HepG2 (cell line): Measurements from ENCODE around the gene PHB1. TPM values are rescaled to one million over a fixed set of nuclear protein-coding genes. Genes with fewer than 3 reads are reported as not detected.
"Not testable (repeated sequence)": the region's sequence is repeated elsewhere in the genome, so short reads cannot be mapped to it uniquely, and the experiment has no call there.

Source experiments
- ATAC-seq: fragments of 200-7000 bp; cut with Tn5 transposase; 3 replicates; pipeline ENCODE4 v1.9.1; 2020; ENCODE audit warnings: mild to moderate bottlenecking, moderate library complexity
- BruUV-seq: library from RNA; stranded (reverse); fragments of 400-500 nt; replicated peaks from 2 replicates; lab custom pipeline; 2021; lab: Mats Ljungman, UMichigan
- CTCF ChIA-PET: fragments of 300-600 bp; formaldehyde crosslinking; extraction: SDS; loops from one replicate; lab custom pipeline; 2021; ENCODE audit warnings: low total read pairs, inconsistent platforms, low intra/inter-chr PET ratio; lab: Yijun Ruan, JAX
- POLR2A ChIA-PET: fragments of 350-600 bp; sonication (Branson Sonifier 250); formaldehyde crosslinking; loops from one replicate; lab custom pipeline; 2020; ENCODE audit warnings: antibody characterized with exemption, inconsistent platforms; lab: Yijun Ruan, JAX
- DNase-seq: peaks from one replicate; pipeline ENCODE4 v3.0.0-alpha.2; 2015; ENCODE audit warnings: low spot score
- FAIRE-seq: peaks from 3 replicates; lab custom pipeline; 2011; peaks lifted over from hg19 to GRCh38; lab: Jason Lieb, UNC
- H2AFZ ChIP-seq: one replicate; pipeline ENCODE4 v1.6.1; 2011; ENCODE audit warnings: low read length, inconsistent platforms
- H3K27ac ChIP-seq: fragments of 300-600 bp; 3 replicates; pipeline ENCODE4 v1.8.0; 2011; ENCODE audit warnings: mixed run types, mild to moderate bottlenecking, mixed read lengths, low read length, inconsistent platforms; ENCODE audit not compliant: insufficient read depth; ENCODE audit errors: extremely low read length
- H3K27me3 ChIP-seq, 2 experiments: fragments of 200-600 bp in 1 of 2; 2 replicates in 1 of 2; 3 replicates in 1 of 2; pipeline versions ENCODE4 v1.6.0 to v1.8.0; 2011; ENCODE audit warnings: low read length in 2 of 2, mild to moderate bottlenecking in 2 of 2, moderate library complexity in 2 of 2, inconsistent platforms in 1 of 2; ENCODE audit not compliant: insufficient read depth in 2 of 2, control insufficient read depth in 1 of 2
- H3K36me3 ChIP-seq, 2 experiments: fragments of 200-600 bp in 1 of 2; replicated peaks in 1 of 2; 2 replicates in 1 of 2; 3 replicates in 1 of 2; pipeline versions ENCODE4 v1.5.1 to v1.8.0; 2011; ENCODE audit warnings: low read length in 2 of 2, inconsistent platforms in 1 of 2; ENCODE audit not compliant: insufficient read depth in 2 of 2, control insufficient read depth in 1 of 2
- H3K4me1 ChIP-seq: 2 replicates; pipeline ENCODE4 v1.5.1; 2012; ENCODE audit warnings: low read length, inconsistent platforms; ENCODE audit not compliant: insufficient read depth
- H3K4me2 ChIP-seq: 2 replicates; pipeline ENCODE4 v1.6.0; 2011; ENCODE audit warnings: low read depth, low read length, inconsistent platforms
- H3K4me3 ChIP-seq, 3 experiments: fragments of 200-600 bp in 1 of 3; sonication (generic), shearing (Covaris generic) in 1 of 3; replicated peaks in 1 of 3; 2 replicates each; pipeline ENCODE4 v1.5.1; 2011 to 2016; ENCODE audit warnings: low read length in 3 of 3, inconsistent platforms in 2 of 3, low read depth in 2 of 3, mild to moderate bottlenecking in 2 of 3, control low read depth in 1 of 3, mixed read lengths in 1 of 3; ENCODE audit not compliant: insufficient read depth in 1 of 3
- H3K79me2 ChIP-seq: one replicate; pipeline ENCODE4 v1.6.1; 2011; ENCODE audit warnings: low read length, inconsistent platforms; ENCODE audit not compliant: insufficient read depth
- H3K9ac ChIP-seq: 2 replicates; pipeline ENCODE4 v1.6.0; 2011; ENCODE audit warnings: mild to moderate bottlenecking, low read depth, low read length, inconsistent platforms; ENCODE audit not compliant: insufficient read depth
- H3K9me3 ChIP-seq: 2 replicates; pipeline ENCODE4 v1.5.1; 2012; ENCODE audit warnings: mild to moderate bottlenecking, low read length
- H4K20me1 ChIP-seq: 2 replicates; pipeline ENCODE4 v1.6.0; 2011; ENCODE audit warnings: inconsistent platforms, mild to moderate bottlenecking, low read length, moderate library complexity; ENCODE audit not compliant: insufficient read depth
- ZFP1 ChIP-seq: IDR thresholded peaks from 2 replicates; pipeline ENCODE4 v1.6.1; 2016
- ZNF605 ChIP-seq: sonication (generic); formaldehyde crosslinking; IDR thresholded peaks from 2 replicates; pipeline ENCODE4 v1.8.0; 2022; ENCODE audit warnings: mild to moderate bottlenecking, missing genetic modification reagents
- WGBS: methylation state at CpG from one replicate; pipeline ENCODE4 v1.1.6; 2017; ENCODE audit warnings: low lambda C conversion rate; 5-methylcytosine and 5-hydroxymethylcytosine counted together
- in situ Hi-C: cut with HindIII; loops from 2 replicates; pipeline ENCODE4 v1.10.0; 2017; ENCODE audit warnings: low pct_unique_long_range_greater_than_20kb; ENCODE audit not compliant: extremely low pct_ligation_motif_present
- intact Hi-C: fragments of 100-400 bp; cut with micrococcal nuclease; formaldehyde crosslinking; loops from one replicate; pipeline ENCODE4 v1.10.0; 2022; ENCODE audit not compliant: unreplicated experiment
- polyA plus RNA-seq, 8 experiments: library from polyadenylated mRNA; depleted of rRNA in 3 of 8; stranded (reverse) in 7 of 8; unstranded in 1 of 8; fragments of >200 nt; fragmentation: Illumina TruSeq in 4 of 8; extraction: Trizol in 4 of 8; gene quantifications; 2 replicates each; pipeline versions ENCODE4 v1.2.1 to v1.2.3, GENCODE V29; 2011 to 2016; ENCODE audit warnings: low read depth in 4 of 8, missing spikeins in 1 of 8, mixed read lengths in 1 of 8; ENCODE audit not compliant: insufficient read depth in 1 of 8
- total RNA-seq, 5 experiments: library from RNA; depleted of rRNA; stranded (reverse); fragments of >200 nt; fragmentation: Illumina TruSeq; extraction: Trizol; gene quantifications; 2 replicates each; pipeline ENCODE4 v1.2.3, GENCODE V29; 2016; ENCODE audit warnings: low read depth in 1 of 5

PHB1 gene
- total and polyA plus RNA-seq, 2 of the 13 experiments (the other 11 are each of a cell fraction or from before 2014, with no cell fraction given): 515 to 688 TPM

- in situ Hi-C loops, H3K27me3 ChIP-seq, H3K27ac ChIP-seq, BruUV-seq, FAIRE-seq, H4K20me1 ChIP-seq, intact Hi-C loops, H2AFZ ChIP-seq, H3K4me2 ChIP-seq, CTCF ChIA-PET, DNase-seq, ATAC-seq, H3K4me3 ChIP-seq, H3K4me1 ChIP-seq, H3K79me2 ChIP-seq, H3K9ac ChIP-seq, H3K36me3 ChIP-seq: not testable (repeated sequence)
- POLR2A ChIA-PET: interaction anchor here (2.1 kb wide), 1 partner anchor 10 kb away, joined by 8 read pairs; the partner anchor contains the start of gene PHB1
- H3K9me3 ChIP-seq: peaks cover 18% of the 10 kb centered on the region
- WGBS: 52% methylated on average over 16 of the region's 16 CpGs
Measured at GRCh38 chr17:49424276-49425003, 9.8 kb upstream of the PHB1 start.

DNA sequence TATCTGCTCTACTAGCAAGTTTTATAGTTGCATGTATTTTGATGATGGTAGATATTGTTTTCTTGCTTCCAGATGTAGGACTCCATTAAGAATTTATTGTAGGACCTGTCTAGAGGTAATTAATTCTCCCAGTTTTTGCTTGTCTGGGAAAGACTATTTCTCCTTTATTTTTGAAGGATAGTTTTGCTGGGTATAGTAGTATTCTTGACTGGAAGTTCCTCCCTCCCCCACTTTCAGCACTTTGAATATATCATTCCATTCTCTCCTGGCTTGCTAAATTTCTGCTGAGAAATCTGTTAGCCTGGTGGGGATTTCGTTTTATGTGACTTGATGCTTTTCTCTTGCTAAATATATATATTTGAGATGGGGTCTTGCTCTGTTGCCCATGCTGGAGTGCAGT is 8.0 kb upstream of the PHB1 start:
- in situ Hi-C loops: no loop called here
- Histone ChIP-seq H3K9me3 (peaks cover 18% of the 10 kb centered on the region), H3K36me3 (no peaks in the 10 kb centered on the region), H3K4me2 (no peak overlapping the region), H4K20me1 (no peaks in the 10 kb centered on the region), H3K4me1 (peaks cover 16% of the 10 kb centered on the region), H3K79me2 (no peaks in the 10 kb centered on the region), H2AFZ (no peak overlapping the region), H3K9ac (no peak overlapping the region), H3K4me3 (no peak overlapping the region), H3K27me3 (peaks cover 0 to 2% of the 10 kb centered on the region in 2 experiments; a peak in 1 of 5 replicates), H3K27ac (no peak overlapping the region)
- no TSS peak for BruUV-seq
- CTCF ChIA-PET: no interaction called here
- POLR2A ChIA-PET: no interaction called here
- FAIRE-seq (no peak), DNase-seq (no peak), ATAC-seq (no peak)
- peak; percentile 99 for TF ChIP-seq ZFP1
- TF ChIP-seq ZNF605: no peak
- intact Hi-C loops: no loop called here
- WGBS: 4% methylated on average over 1 of the region's 1 CpG
